ENCODE data around the gene CSMD2. TPM values are rescaled to one million over a fixed set of nuclear protein-coding genes. Genes with fewer than 3 reads are reported as not detected.

Gene CSMD2
- total RNA-seq, 1 experiment from 2014 or later: 13.2 TPM

DNA sequence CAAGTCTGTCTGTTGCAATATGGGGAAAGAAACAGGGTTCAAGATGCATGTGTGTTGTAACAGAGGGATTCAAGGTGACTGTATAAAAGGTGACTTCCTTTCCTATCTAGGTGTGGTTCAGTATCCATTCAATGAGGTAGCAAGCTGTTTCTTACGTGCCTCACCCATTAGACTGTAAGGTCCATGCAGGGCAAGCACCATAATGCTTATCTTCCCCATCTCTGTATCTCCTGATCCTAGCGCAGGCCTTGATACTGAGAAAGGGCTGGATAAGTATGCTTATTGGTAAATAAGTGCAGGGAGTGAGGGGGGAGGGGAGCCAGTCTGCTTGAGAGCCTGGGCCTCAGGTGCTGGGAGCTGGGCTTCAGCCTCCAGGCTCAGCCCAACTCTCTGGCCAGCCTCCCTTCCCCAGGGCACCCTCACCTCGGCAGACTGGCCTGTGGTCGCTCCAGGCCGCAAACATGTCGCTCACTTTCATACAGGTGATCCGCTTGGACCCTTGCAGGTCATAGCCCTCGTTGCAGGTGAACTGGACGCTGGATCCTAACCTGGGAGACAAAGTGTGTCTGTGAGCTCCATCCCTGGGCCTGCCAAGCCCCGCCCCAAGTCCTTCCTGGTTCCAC, 345.6 kb downstream of the CSMD2 start:
- H3K36me3 Mint-ChIP-seq: peaks cover 6% of the 10 kb centered on the region

DNA sequence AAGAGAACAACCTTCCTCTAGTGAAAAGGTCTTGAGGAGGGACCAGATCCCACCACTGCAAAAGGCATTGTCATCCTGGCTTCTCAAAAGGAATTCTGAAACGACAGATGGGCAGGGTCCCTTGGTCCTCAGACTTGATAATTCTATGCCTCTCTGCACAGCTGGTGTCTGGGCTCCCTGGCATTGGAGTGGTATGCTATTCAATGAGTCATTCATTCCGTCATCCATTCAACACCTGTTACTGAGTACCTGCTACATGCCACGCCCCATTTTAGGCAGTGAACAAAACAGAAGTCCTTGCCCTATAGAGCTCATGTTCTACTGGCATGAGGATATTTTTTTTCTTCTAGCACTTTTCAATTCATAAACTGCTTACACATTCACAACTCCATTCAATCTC, 347.0 kb downstream of the CSMD2 start:
- TF ChIP-seq, protein P1, sequence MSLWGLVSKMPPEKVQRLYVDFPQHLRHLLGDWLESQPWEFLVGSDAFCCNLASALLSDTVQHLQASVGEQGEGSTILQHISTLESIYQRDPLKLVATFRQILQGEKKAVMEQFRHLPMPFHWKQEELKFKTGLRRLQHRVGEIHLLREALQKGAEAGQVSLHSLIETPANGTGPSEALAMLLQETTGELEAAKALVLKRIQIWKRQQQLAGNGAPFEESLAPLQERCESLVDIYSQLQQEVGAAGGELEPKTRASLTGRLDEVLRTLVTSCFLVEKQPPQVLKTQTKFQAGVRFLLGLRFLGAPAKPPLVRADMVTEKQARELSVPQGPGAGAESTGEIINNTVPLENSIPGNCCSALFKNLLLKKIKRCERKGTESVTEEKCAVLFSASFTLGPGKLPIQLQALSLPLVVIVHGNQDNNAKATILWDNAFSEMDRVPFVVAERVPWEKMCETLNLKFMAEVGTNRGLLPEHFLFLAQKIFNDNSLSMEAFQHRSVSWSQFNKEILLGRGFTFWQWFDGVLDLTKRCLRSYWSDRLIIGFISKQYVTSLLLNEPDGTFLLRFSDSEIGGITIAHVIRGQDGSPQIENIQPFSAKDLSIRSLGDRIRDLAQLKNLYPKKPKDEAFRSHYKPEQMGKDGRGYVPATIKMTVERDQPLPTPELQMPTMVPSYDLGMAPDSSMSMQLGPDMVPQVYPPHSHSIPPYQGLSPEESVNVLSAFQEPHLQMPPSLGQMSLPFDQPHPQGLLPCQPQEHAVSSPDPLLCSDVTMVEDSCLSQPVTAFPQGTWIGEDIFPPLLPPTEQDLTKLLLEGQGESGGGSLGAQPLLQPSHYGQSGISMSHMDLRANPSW (CRISPR knock-in tag; conservative IDR thresholded peaks at IDR 0.05; ENCODE audit: low read depth): no peak
- TF ChIP-seq GTF2I (CRISPR knock-in tag; conservative IDR thresholded peaks at IDR 0.05) (no peak), ZNF121 (CRISPR knock-in tag; IDR thresholded peaks at IDR 0.05) (no peak), SMAD3 (CRISPR knock-in tag; IDR thresholded peaks at IDR 0.05; ENCODE audit: borderline replicate concordance) (no peak), FOXK1 (CRISPR knock-in tag; IDR thresholded peaks at IDR 0.05) (no peak)
- TF ChIP-seq, protein P2, sequence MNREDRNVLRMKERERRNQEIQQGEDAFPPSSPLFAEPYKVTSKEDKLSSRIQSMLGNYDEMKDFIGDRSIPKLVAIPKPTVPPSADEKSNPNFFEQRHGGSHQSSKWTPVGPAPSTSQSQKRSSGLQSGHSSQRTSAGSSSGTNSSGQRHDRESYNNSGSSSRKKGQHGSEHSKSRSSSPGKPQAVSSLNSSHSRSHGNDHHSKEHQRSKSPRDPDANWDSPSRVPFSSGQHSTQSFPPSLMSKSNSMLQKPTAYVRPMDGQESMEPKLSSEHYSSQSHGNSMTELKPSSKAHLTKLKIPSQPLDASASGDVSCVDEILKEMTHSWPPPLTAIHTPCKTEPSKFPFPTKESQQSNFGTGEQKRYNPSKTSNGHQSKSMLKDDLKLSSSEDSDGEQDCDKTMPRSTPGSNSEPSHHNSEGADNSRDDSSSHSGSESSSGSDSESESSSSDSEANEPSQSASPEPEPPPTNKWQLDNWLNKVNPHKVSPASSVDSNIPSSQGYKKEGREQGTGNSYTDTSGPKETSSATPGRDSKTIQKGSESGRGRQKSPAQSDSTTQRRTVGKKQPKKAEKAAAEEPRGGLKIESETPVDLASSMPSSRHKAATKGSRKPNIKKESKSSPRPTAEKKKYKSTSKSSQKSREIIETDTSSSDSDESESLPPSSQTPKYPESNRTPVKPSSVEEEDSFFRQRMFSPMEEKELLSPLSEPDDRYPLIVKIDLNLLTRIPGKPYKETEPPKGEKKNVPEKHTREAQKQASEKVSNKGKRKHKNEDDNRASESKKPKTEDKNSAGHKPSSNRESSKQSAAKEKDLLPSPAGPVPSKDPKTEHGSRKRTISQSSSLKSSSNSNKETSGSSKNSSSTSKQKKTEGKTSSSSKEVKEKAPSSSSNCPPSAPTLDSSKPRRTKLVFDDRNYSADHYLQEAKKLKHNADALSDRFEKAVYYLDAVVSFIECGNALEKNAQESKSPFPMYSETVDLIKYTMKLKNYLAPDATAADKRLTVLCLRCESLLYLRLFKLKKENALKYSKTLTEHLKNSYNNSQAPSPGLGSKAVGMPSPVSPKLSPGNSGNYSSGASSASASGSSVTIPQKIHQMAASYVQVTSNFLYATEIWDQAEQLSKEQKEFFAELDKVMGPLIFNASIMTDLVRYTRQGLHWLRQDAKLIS (CRISPR knock-in tag; IDR thresholded peaks at IDR 0.05; ENCODE audit: borderline replicate concordance): no peak
- H3K4me1 Mint-ChIP-seq: no peaks in the 10 kb centered on the region
- no peak for DNase-seq (ENCODE audit: low spot score)
- no peak overlapping the region for H3K4me3 Mint-ChIP-seq
- ATAC-seq: no peak
- ChIA-PET POLR2A (no interaction called here), CTCF (interaction anchor here (0.5 kb wide), 1 partner anchor 297 kb away, joined by 3 read pairs; no protein-coding TSS in a partner anchor)
- peaks cover 6% of the 10 kb centered on the region for H3K36me3 Mint-ChIP-seq
- no peaks in the 10 kb centered on the region for H3K27me3 Mint-ChIP-seq (ENCODE audit: low read depth)
- no peak overlapping the region for H3K27ac Mint-ChIP-seq
- no peaks in the 10 kb centered on the region for H3K9me3 Mint-ChIP-seq

More for the DNA sequence above, 345.6 kb downstream of the CSMD2 start:
- Mint-ChIP-seq H3K9me3 (no peaks in the 10 kb centered on the region), H3K27ac (no peak overlapping the region), H3K4me3 (no peak overlapping the region), H3K4me1 (no peaks in the 10 kb centered on the region), H3K27me3 (ENCODE audit: low read depth) (no peaks in the 10 kb centered on the region)
- DNase-seq (ENCODE audit: low spot score) (no peak), ATAC-seq (no peak)
- no peak for TF ChIP-seq ATF1 (CRISPR knock-in tag; IDR thresholded peaks at IDR 0.05)
- no peak for TF ChIP-seq NFATC4 (CRISPR knock-in tag; IDR thresholded peaks at IDR 0.05)
- TF ChIP-seq TP53 (CRISPR knock-in tag; IDR thresholded peaks at IDR 0.05): no peak
- TF ChIP-seq, protein P3, sequence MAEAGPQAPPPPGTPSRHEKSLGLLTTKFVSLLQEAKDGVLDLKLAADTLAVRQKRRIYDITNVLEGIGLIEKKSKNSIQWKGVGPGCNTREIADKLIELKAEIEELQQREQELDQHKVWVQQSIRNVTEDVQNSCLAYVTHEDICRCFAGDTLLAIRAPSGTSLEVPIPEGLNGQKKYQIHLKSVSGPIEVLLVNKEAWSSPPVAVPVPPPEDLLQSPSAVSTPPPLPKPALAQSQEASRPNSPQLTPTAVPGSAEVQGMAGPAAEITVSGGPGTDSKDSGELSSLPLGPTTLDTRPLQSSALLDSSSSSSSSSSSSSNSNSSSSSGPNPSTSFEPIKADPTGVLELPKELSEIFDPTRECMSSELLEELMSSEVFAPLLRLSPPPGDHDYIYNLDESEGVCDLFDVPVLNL (CRISPR knock-in tag; IDR thresholded peaks at IDR 0.05; ENCODE audit: borderline replicate concordance, low read depth): no peak
- TF ChIP-seq ELF4 (CRISPR knock-in tag; IDR thresholded peaks at IDR 0.05; ENCODE audit: low read depth): no peak
- no peak for TF ChIP-seq TEAD1 (CRISPR knock-in tag; IDR thresholded peaks at IDR 0.05)
- TF ChIP-seq, protein P2 (CRISPR knock-in tag; IDR thresholded peaks at IDR 0.05; ENCODE audit: borderline replicate concordance): no peak
- no peak for TF ChIP-seq FOXJ3 (CRISPR knock-in tag; IDR thresholded peaks at IDR 0.05; ENCODE audit: borderline replicate concordance)
- CTCF ChIA-PET: interaction anchor here (0.8 kb wide), 1 partner anchor 186 kb away, joined by 3 read pairs; no protein-coding TSS in a partner anchor
- POLR2A ChIA-PET: no interaction called here

All from WTC11 (cell line).